Bronchial epithelial cell (primary cell): Measurements from ENCODE around the gene CSNK2A1. TPM values are rescaled to one million over a fixed set of nuclear protein-coding genes. Genes with fewer than 3 reads are reported as not detected.

Experiments
- DNase-seq: peaks from one replicate; pipeline ENCODE4 v3.0.0-alpha.2; 2010; ENCODE audit warnings: low read depth
- FAIRE-seq: peaks from 2 replicates; lab custom pipeline; 2011; peaks lifted over from hg19 to GRCh38; lab: Jason Lieb, UNC
- H3K27me3 ChIP-seq: 2 replicates; pipeline ENCODE4 v1.5.1; 2011; ENCODE audit warnings: low read length; ENCODE audit not compliant: control insufficient read depth, insufficient read depth
- H3K36me3 ChIP-seq: 2 replicates; pipeline ENCODE4 v1.5.1; 2011; ENCODE audit warnings: low read length; ENCODE audit not compliant: control insufficient read depth, insufficient read depth
- H3K4me3 ChIP-seq: 2 replicates; pipeline ENCODE4 v1.5.1; 2011; ENCODE audit warnings: mild to moderate bottlenecking, low read depth, low read length, control low read depth
- CTCF ChIP-seq: IDR thresholded peaks from 2 replicates; pipeline ENCODE4 v1.5.1; 2011; ENCODE audit warnings: mild to moderate bottlenecking, moderate library complexity, low read length, control low read depth, inconsistent platforms; ENCODE audit not compliant: insufficient read depth, severe bottlenecking
- total RNA-seq: library from RNA; depleted of rRNA; stranded (reverse); fragments of >200 nt; gene quantifications from 2 replicates; pipeline ENCODE4 v1.2.1, GENCODE V29; 2014

The CSNK2A1 gene
- total RNA-seq, 1 donor from 2014 or later, result 242 TPM

- H3K4me3 ChIP-seq, result peak overlapping the region; percentile 99
- no peak for FAIRE-seq
- no peaks in the 10 kb centered on the region for H3K27me3 ChIP-seq
- no peak for TF ChIP-seq CTCF
- no peak for DNase-seq
- H3K36me3 ChIP-seq, result peaks cover 3% of the 10 kb centered on the region
Observed at GRCh38 chr20:544153-544725, 649 bp upstream of the CSNK2A1 start.

GRCh38 chr20:542777-543368, 717 bp downstream of the CSNK2A1 start:
- Histone ChIP-seq H3K27me3 (no peaks in the 10 kb centered on the region), H3K4me3 (peak overlapping the region; percentile 99), H3K36me3 (peaks cover 3% of the 10 kb centered on the region)
- no peak for FAIRE-seq
- no peak for DNase-seq
- TF ChIP-seq CTCF, result no peak

GRCh38 chr20:540391-541201, 3.0 kb downstream of the CSNK2A1 start:
- H3K27me3 ChIP-seq, result no peaks in the 10 kb centered on the region
- no peak for DNase-seq
- H3K4me3 ChIP-seq, result no peak overlapping the region
- no peak for TF ChIP-seq CTCF
- H3K36me3 ChIP-seq, result peaks cover 3% of the 10 kb centered on the region
- no peak for FAIRE-seq

GRCh38 chr20:539848-540247, 3.7 kb downstream of the CSNK2A1 start:
- no peaks in the 10 kb centered on the region for H3K27me3 ChIP-seq
- DNase-seq (peak; percentile 63), FAIRE-seq (no peak)
- H3K36me3 ChIP-seq, result peaks cover 3% of the 10 kb centered on the region
- no peak overlapping the region for H3K4me3 ChIP-seq
- no peak for TF ChIP-seq CTCF

- Histone ChIP-seq H3K4me3 (no peak overlapping the region), H3K36me3 (peaks cover 3% of the 10 kb centered on the region), H3K27me3 (no peaks in the 10 kb centered on the region)
- no peak for DNase-seq
- no peak for TF ChIP-seq CTCF
- FAIRE-seq, result no peak
Observed at GRCh38 chr20:539191-539590, 4.4 kb downstream of the CSNK2A1 start.
